HEK293 (cell line): ENCODE data around the gene USF3.

Source experiments
- CTCF ChIP-seq: fragments of 450-650 bp; formaldehyde crosslinking; IDR thresholded peaks from 2 replicates; pipeline ENCODE4 v1.5.1; 2016; ENCODE audit warnings: missing biosample characterization, missing genetic modification characterization
- REST ChIP-seq: fragments of 450-650 bp; formaldehyde crosslinking; IDR thresholded peaks from 2 replicates; pipeline ENCODE4 v1.5.1; 2016; ENCODE audit warnings: missing biosample characterization, missing genetic modification characterization
- ZBTB7A ChIP-seq: fragments of 450-650 bp; formaldehyde crosslinking; IDR thresholded peaks from 2 replicates; pipeline ENCODE4 v1.5.1; 2016; ENCODE audit warnings: low read depth, missing biosample characterization, missing genetic modification characterization
- ZBTB8A ChIP-seq: fragments of 450-650 bp; formaldehyde crosslinking; IDR thresholded peaks from 2 replicates; pipeline ENCODE4 v1.5.1; 2016; ENCODE audit warnings: missing biosample characterization, missing genetic modification characterization
- ZFP37 ChIP-seq: fragments of 450-650 bp; formaldehyde crosslinking; IDR thresholded peaks from 2 replicates; pipeline ENCODE4 v1.5.1; 2016; ENCODE audit warnings: missing biosample characterization, missing genetic modification characterization
- ZNF324 ChIP-seq: fragments of 450-650 bp; formaldehyde crosslinking; IDR thresholded peaks from 2 replicates; pipeline ENCODE4 v1.5.1; 2016; ENCODE audit warnings: missing biosample characterization, missing genetic modification characterization
- ZNF510 ChIP-seq: fragments of 450-650 bp; formaldehyde crosslinking; IDR thresholded peaks from 2 replicates; pipeline ENCODE4 v1.5.1; 2018; ENCODE audit warnings: mild to moderate bottlenecking, missing genetic modification characterization, missing biosample characterization; ENCODE audit not compliant: insufficient replicate concordance
- ZNF660 ChIP-seq: fragments of 450-650 bp; IDR thresholded peaks from 2 replicates; pipeline ENCODE4 v1.5.1; 2018; ENCODE audit warnings: missing biosample characterization, mild to moderate bottlenecking, missing genetic modification characterization
- ZSCAN30 ChIP-seq: fragments of 450-650 bp; IDR thresholded peaks from 2 replicates; pipeline ENCODE4 v1.5.1; 2018; ENCODE audit warnings: missing biosample characterization, mild to moderate bottlenecking, missing genetic modification characterization, moderate library complexity
- TF ChIP-seq, protein P1 (sequence below): fragments of 450-650 bp; formaldehyde crosslinking; IDR thresholded peaks from 2 replicates; pipeline ENCODE4 v1.5.1; 2016; ENCODE audit warnings: missing biosample characterization, missing genetic modification characterization

- TF ChIP-seq ZBTB8A (tag by site-specific recombination) (no peak), ZBTB7A (tag by site-specific recombination) (no peak), CTCF (tag by site-specific recombination) (no peak), ZNF660 (tag by site-specific recombination) (no peak), ZFP37 (tag by site-specific recombination) (no peak), ZSCAN30 (tag by site-specific recombination) (no peak), ZNF510 (no peak), REST (no peak), ZNF324 (tag by site-specific recombination) (no peak)
- TF ChIP-seq, protein P1, sequence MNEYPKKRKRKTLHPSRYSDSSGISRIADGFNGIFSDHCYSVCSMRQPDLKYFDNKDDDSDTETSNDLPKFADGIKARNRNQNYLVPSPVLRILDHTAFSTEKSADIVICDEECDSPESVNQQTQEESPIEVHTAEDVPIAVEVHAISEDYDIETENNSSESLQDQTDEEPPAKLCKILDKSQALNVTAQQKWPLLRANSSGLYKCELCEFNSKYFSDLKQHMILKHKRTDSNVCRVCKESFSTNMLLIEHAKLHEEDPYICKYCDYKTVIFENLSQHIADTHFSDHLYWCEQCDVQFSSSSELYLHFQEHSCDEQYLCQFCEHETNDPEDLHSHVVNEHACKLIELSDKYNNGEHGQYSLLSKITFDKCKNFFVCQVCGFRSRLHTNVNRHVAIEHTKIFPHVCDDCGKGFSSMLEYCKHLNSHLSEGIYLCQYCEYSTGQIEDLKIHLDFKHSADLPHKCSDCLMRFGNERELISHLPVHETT, result no peak
These were observed 38.3 kb downstream of the USF3 start for GRCh38 chr3:113658107-113658506.
